GM19238 (cell line): ENCODE measurements around the gene ABCF2.

Experiments used
- DNase-seq: peaks from one replicate; pipeline ENCODE4 v3.0.0; 2011; ENCODE audit warnings: low spot score; ENCODE audit not compliant: insufficient read length

ABCF2 gene

GRCh38 chr7:151174246-151175046 is 52.6 kb downstream of the ABCF2 start:
- no peak for DNase-seq

- DNase-seq = no peak
Observed at GRCh38 chr7:151173386-151174245, 53.4 kb downstream of the ABCF2 start.

GRCh38 chr7:151172273-151173141 is 54.5 kb downstream of the ABCF2 start:
- DNase-seq = peak; percentile 81

GRCh38 chr7:151168787-151169162 is 58.2 kb downstream of the ABCF2 start:
- no peak for DNase-seq

GRCh38 chr7:151168003-151168786 is 58.8 kb downstream of the ABCF2 start:
- peak; percentile 56 for DNase-seq

- no peak for DNase-seq
Observed at GRCh38 chr7:151167197-151167961, 59.6 kb downstream of the ABCF2 start, which contains the start of gene GBX1. Gene GBX1 (minus strand): TSS chr7:151167694. CDS start chr7:151167548, 146 bp downstream.

GRCh38 chr7:151166629-151167196 is 60.3 kb downstream of the ABCF2 start:
- no peak for DNase-seq
